ENCODE data around the gene RNF144B. TPM values are rescaled to one million over a fixed set of nuclear protein-coding genes. Genes with fewer than 3 reads are reported as not detected.

RNF144B gene
- total RNA-seq (ENCODE audit: low replicate concordance) = 0.54 and 1.2 TPM in 2 replicates

GRCh38 chr6:18387061-18387721 is at the start of gene RNF144B:
Gene RNF144B (plus strand): TSS chr6:18387350. CDS start chr6:18399535, 12,185 bp downstream.
- peak; percentile 40 for DNase-seq (ENCODE audit: low read depth)
- no peak for TF ChIP-seq CTCF (IDR thresholded peaks at IDR 0.05; ENCODE audit: insufficient read depth, low read length)
- H3K4me3 ChIP-seq (ENCODE audit: low read depth, low read length) = peak within 1 kb of the TSS; percentile 69

GRCh38 chr6:18339599-18339998 is 47.6 kb upstream of the RNF144B start:
- DNase-seq (ENCODE audit: low read depth) = no peak
- H3K4me3 ChIP-seq (ENCODE audit: low read depth, low read length) = no peak overlapping the region
- TF ChIP-seq CTCF (IDR thresholded peaks at IDR 0.05; ENCODE audit: insufficient read depth, low read length) = no peak

GRCh38 chr6:18340781-18341551 is 46.2 kb upstream of the RNF144B start:
- no peak overlapping the region for H3K4me3 ChIP-seq (ENCODE audit: low read depth, low read length)
- no peak for TF ChIP-seq CTCF (IDR thresholded peaks at IDR 0.05; ENCODE audit: insufficient read depth, low read length)
- DNase-seq (ENCODE audit: low read depth) = no peak

GRCh38 chr6:18342223-18342622 is 44.9 kb upstream of the RNF144B start:
- TF ChIP-seq CTCF (IDR thresholded peaks at IDR 0.05; ENCODE audit: insufficient read depth, low read length) = no peak
- no peak overlapping the region for H3K4me3 ChIP-seq (ENCODE audit: low read depth, low read length)
- DNase-seq (ENCODE audit: low read depth) = no peak

GRCh38 chr6:18343741-18344140 is 43.4 kb upstream of the RNF144B start:
- DNase-seq (ENCODE audit: low read depth) = peak; percentile 49
- no peak overlapping the region for H3K4me3 ChIP-seq (ENCODE audit: low read depth, low read length)
- TF ChIP-seq CTCF (IDR thresholded peaks at IDR 0.05; ENCODE audit: insufficient read depth, low read length) = no peak

GRCh38 chr6:18347021-18347577 is 40.1 kb upstream of the RNF144B start:
- DNase-seq (ENCODE audit: low read depth) = peak; percentile 30
- TF ChIP-seq CTCF (IDR thresholded peaks at IDR 0.05; ENCODE audit: insufficient read depth, low read length) = no peak
- H3K4me3 ChIP-seq (ENCODE audit: low read depth, low read length) = no peak overlapping the region

All from fibroblast of the aortic adventitia (primary cell).